Measurements from ENCODE around the gene TMCO1. TPM values are rescaled to one million over a fixed set of nuclear protein-coding genes. Genes with fewer than 3 reads are reported as not detected.

The TMCO1 gene
- polyA plus RNA-seq, 3 donors = 24.1 to 154 (median 146) TPM

DNA sequence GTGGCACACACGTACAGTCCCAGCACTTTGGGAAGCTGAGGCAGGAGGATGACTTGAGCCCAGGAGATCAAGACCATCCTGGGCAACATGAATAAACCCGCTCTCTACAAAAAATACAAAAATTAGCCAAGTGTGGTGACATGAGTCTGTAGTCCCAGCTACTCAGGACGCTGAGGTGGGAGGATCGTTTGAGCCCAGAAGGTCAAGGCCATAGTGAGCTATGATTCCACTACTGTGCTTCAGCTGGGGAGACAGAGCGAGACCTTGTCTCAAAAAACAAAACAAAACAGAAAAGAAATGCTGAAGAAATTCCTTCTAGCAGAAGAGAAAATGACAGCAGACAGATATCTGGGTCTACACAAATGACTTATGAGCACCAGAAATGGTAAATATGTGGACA lies 80.6 kb downstream of the TMCO1 start:
- Mint-ChIP-seq H3K9me3 (peaks cover 0 to 9% (median 5%) of the 10 kb centered on the region in 7 donors), H3K4me3 (no peak overlapping the region), H3K36me3 (peaks cover 52 to 72% of the 10 kb centered on the region in 2 donors), H3K27ac (peak overlapping the region in 2 of 7 donors; percentile 1 to 27), H3K27me3 (ENCODE audit: low read depth in 3 of 3) (no peaks in the 10 kb centered on the region), H3K4me1 (peaks cover 39% of the 10 kb centered on the region)
- Histone ChIP-seq H3K9me3 (replicated peaks in 1 of 2; ENCODE audit: control insufficient read depth in 1 of 2, insufficient read depth in 1 of 2, low read length in 2 of 2) (no peaks in the 10 kb centered on the region), H4K20me1 (ENCODE audit: insufficient read depth, low read length) (peaks cover 30% of the 10 kb centered on the region), H3K36me3 (replicated peaks in 1 of 2; ENCODE audit: control insufficient read depth in 1 of 2, insufficient read depth in 2 of 2, low read length in 2 of 2) (peaks cover 18 to 49% of the 10 kb centered on the region in 2 donors), H3K27me3 (ENCODE audit: control insufficient read depth in 2 of 2, insufficient read depth in 2 of 2, low read length in 2 of 2) (no peaks in the 10 kb centered on the region), H3K9ac (ENCODE audit: insufficient read depth, low read length, poor library complexity, severe bottlenecking) (no peak overlapping the region), H3K4me2 (replicated peaks; ENCODE audit: extremely low read depth, low read length, poor library complexity, severe bottlenecking) (no peak overlapping the region), H3K79me2 (ENCODE audit: insufficient read depth, low read length) (peaks cover 82% of the 10 kb centered on the region), H3K27ac (ENCODE audit: low read depth in 1 of 2, low read length in 2 of 2) (no peak overlapping the region), H2AFZ (ENCODE audit: insufficient read depth, low read depth, low read length, poor library complexity, severe bottlenecking) (no peak overlapping the region), H3K4me3 (replicated peaks in 1 of 3; ENCODE audit: low read depth in 2 of 3, low read length in 3 of 3) (no peak overlapping the region), H3K4me1 (ENCODE audit: control insufficient read depth in 1 of 2, insufficient read depth in 2 of 2, low read length in 2 of 2) (peaks cover 10 to 17% of the 10 kb centered on the region in 2 donors)
- TF ChIP-seq, protein P1, sequence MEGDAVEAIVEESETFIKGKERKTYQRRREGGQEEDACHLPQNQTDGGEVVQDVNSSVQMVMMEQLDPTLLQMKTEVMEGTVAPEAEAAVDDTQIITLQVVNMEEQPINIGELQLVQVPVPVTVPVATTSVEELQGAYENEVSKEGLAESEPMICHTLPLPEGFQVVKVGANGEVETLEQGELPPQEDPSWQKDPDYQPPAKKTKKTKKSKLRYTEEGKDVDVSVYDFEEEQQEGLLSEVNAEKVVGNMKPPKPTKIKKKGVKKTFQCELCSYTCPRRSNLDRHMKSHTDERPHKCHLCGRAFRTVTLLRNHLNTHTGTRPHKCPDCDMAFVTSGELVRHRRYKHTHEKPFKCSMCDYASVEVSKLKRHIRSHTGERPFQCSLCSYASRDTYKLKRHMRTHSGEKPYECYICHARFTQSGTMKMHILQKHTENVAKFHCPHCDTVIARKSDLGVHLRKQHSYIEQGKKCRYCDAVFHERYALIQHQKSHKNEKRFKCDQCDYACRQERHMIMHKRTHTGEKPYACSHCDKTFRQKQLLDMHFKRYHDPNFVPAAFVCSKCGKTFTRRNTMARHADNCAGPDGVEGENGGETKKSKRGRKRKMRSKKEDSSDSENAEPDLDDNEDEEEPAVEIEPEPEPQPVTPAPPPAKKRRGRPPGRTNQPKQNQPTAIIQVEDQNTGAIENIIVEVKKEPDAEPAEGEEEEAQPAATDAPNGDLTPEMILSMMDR (IDR thresholded peaks at IDR 0.05) = no peak
- intact Hi-C loops (cut with micrococcal nuclease) = no loop called here
- no CpG with 5 or more reads among the region's 5 CpGs for WGBS (ENCODE audit: insufficient coverage)
- no peak for DNase-seq

DNA sequence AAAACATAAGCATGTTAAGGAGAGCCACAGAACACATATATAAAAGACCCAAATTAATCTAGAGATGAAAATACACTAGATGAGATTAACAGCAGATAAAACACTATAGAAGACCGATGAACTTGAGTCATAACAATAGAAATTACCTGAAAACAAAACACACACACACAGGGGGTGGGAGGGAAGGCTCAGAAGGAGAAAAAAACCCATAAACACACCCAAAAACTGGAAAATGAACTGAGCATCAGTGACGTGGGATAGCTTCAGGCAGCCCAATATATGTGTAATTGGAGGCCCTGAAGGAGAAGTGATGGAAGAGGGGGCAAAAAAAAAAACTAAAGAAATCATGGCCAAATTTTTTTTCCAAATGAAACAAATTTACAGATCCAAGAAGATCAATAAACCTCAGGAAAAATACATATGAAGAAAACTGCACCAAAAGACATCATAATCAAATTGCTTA lies 81.7 kb downstream of the TMCO1 start:
- no peak overlapping the region for H3K9ac ChIP-seq (ENCODE audit: insufficient read depth, low read length, poor library complexity, severe bottlenecking)
- intact Hi-C loops (cut with micrococcal nuclease) = no loop called here
- Mint-ChIP-seq H3K27me3 (ENCODE audit: low read depth in 3 of 3) (no peaks in the 10 kb centered on the region), H3K9me3 (peaks cover 0 to 9% (median 5%) of the 10 kb centered on the region in 7 donors), H3K4me3 (no peak overlapping the region), H3K4me1 (peaks cover 37% of the 10 kb centered on the region), H3K36me3 (peaks cover 62 to 75% of the 10 kb centered on the region in 2 donors), H3K27ac (peak overlapping the region in 5 of 7 donors; percentile 1 to 87 (median 64))
- H2AFZ ChIP-seq (ENCODE audit: insufficient read depth, low read depth, low read length, poor library complexity, severe bottlenecking) = no peak overlapping the region
- peaks cover 30% of the 10 kb centered on the region for H4K20me1 ChIP-seq (ENCODE audit: insufficient read depth, low read length)
- no peaks in the 10 kb centered on the region for H3K27me3 ChIP-seq (ENCODE audit: control insufficient read depth in 2 of 2, insufficient read depth in 2 of 2, low read length in 2 of 2)
- no peak overlapping the region for H3K4me3 ChIP-seq (replicated peaks in 1 of 3; ENCODE audit: low read depth in 2 of 3, low read length in 3 of 3)
- no CpG with 5 or more reads among the region's 2 CpGs for WGBS (ENCODE audit: insufficient coverage)
- H3K36me3 ChIP-seq (replicated peaks in 1 of 2; ENCODE audit: control insufficient read depth in 1 of 2, insufficient read depth in 2 of 2, low read length in 2 of 2) = peaks cover 28 to 59% of the 10 kb centered on the region in 2 donors
- H3K4me2 ChIP-seq (replicated peaks; ENCODE audit: extremely low read depth, low read length, poor library complexity, severe bottlenecking) = no peak overlapping the region
- TF ChIP-seq, protein P1 (IDR thresholded peaks at IDR 0.05) = no peak
- peak overlapping the region in 1 of 2 donors; percentile 64 for H3K27ac ChIP-seq (ENCODE audit: low read depth in 1 of 2, low read length in 2 of 2)
- H3K79me2 ChIP-seq (ENCODE audit: insufficient read depth, low read length) = peaks cover 92% of the 10 kb centered on the region
- no peak for DNase-seq
- H3K4me1 ChIP-seq (ENCODE audit: control insufficient read depth in 1 of 2, insufficient read depth in 2 of 2, low read length in 2 of 2) = peaks cover 10 to 17% of the 10 kb centered on the region in 2 donors
- H3K9me3 ChIP-seq (replicated peaks in 1 of 2; ENCODE audit: control insufficient read depth in 1 of 2, insufficient read depth in 1 of 2, low read length in 2 of 2) = no peaks in the 10 kb centered on the region
